K562 (cell line): ENCODE results near the gene LRRC61. TPM values are rescaled to one million over a fixed set of nuclear protein-coding genes. Genes with fewer than 3 reads are reported as not detected.

ENCODE experiments used
- BDP1 ChIP-seq: IDR thresholded peaks from 3 replicates; pipeline ENCODE4 v1.6.1; 2011; ENCODE audit not compliant: insufficient read length, insufficient read depth
- CHD1 ChIP-seq: fragments of 200-600 bp; sonication (generic); IDR thresholded peaks from one replicate; pipeline ENCODE4 v1.6.1; 2012; ENCODE audit warnings: mild to moderate bottlenecking, moderate library complexity, low read length, inconsistent platforms
- EP300 ChIP-seq: IDR thresholded peaks from 2 replicates; pipeline ENCODE4 v1.6.1; 2012; ENCODE audit warnings: low read length, improper control_type of control experiment
- HDAC1 ChIP-seq, 2 experiments: fragments of 450-650 bp; IDR thresholded peaks; 2 replicates each; pipeline ENCODE4 v1.6.1; 2016 to 2017; ENCODE audit warnings: inconsistent platforms in 1 of 2, mild to moderate bottlenecking in 1 of 2, moderate library complexity in 1 of 2
- HNRNPUL1 ChIP-seq: fragments of 200-400 bp; formaldehyde crosslinking; IDR thresholded peaks from 2 replicates; pipeline ENCODE4 v1.6.1; 2017; ENCODE audit warnings: low read length
- KLF13 ChIP-seq: fragments of 450-650 bp; IDR thresholded peaks from 2 replicates; pipeline ENCODE4 v1.6.1; 2016; ENCODE audit warnings: missing genetic modification characterization, low read depth, mild to moderate bottlenecking, missing compliant biosample characterization, moderate library complexity, borderline replicate concordance
- MAFF ChIP-seq: IDR thresholded peaks from 2 replicates; pipeline ENCODE4 v1.6.1; 2012; ENCODE audit warnings: low read length, improper control_type of control experiment
- MCM5 ChIP-seq: fragments of 450-650 bp; IDR thresholded peaks from 2 replicates; pipeline ENCODE4 v1.6.1; 2016; ENCODE audit warnings: low read depth
- MXI1 ChIP-seq: IDR thresholded peaks from 2 replicates; pipeline ENCODE4 v1.6.1; 2011; ENCODE audit warnings: low read depth, mild to moderate bottlenecking, improper control_type of control experiment, low read length
- NFE2 ChIP-seq: IDR thresholded peaks from 2 replicates; pipeline ENCODE4 v1.6.1; 2014; ENCODE audit warnings: antibody characterized with exemption, low read depth
- PHF20 ChIP-seq: fragments of 450-650 bp; IDR thresholded peaks from 2 replicates; pipeline ENCODE4 v1.6.1; 2018; ENCODE audit not compliant: partially characterized antibody
- POLR3G ChIP-seq: IDR thresholded peaks from 2 replicates; pipeline ENCODE4 v1.6.1; 2011; ENCODE audit not compliant: insufficient read length, insufficient replicate concordance; ENCODE audit errors: extremely low read depth
- PPARD ChIP-seq: fragments of 250-450 bp; sonication (Bioruptor Pico); IDR thresholded peaks from 2 replicates; pipeline ENCODE4 v1.8.0; 2022; ENCODE audit warnings: inconsistent platforms, mild to moderate bottlenecking, moderate library complexity
- RERE ChIP-seq: sonication (generic); formaldehyde crosslinking; IDR thresholded peaks from 2 replicates; pipeline ENCODE4 v1.8.0; 2023; ENCODE audit warnings: missing genetic modification reagents, mild to moderate bottlenecking, borderline replicate concordance
- SMAD1 ChIP-seq: fragments of 150-350 bp; IDR thresholded peaks from 2 replicates; pipeline ENCODE4 v1.6.1; 2014; ENCODE audit warnings: low read length, low read depth; ENCODE audit not compliant: partially characterized antibody
- STAT5A ChIP-seq: IDR thresholded peaks from 2 replicates; pipeline ENCODE4 v1.6.1; 2012; ENCODE audit warnings: low read length, inconsistent platforms, borderline replicate concordance
- THRA ChIP-seq: fragments of 450-650 bp; IDR thresholded peaks from 2 replicates; pipeline ENCODE4 v1.6.1; 2017; ENCODE audit warnings: mild to moderate bottlenecking, moderate library complexity
- XRCC5 ChIP-seq: fragments of 200-400 bp; formaldehyde crosslinking; IDR thresholded peaks from 2 replicates; pipeline ENCODE4 v1.6.1; 2017; ENCODE audit warnings: low read depth, mild to moderate bottlenecking, low read length
- ZBTB26 ChIP-seq: fragments of 450-650 bp; formaldehyde crosslinking; IDR thresholded peaks from 2 replicates; pipeline ENCODE4 v1.4.0; 2022; ENCODE audit warnings: missing genetic modification characterization
- polyA plus RNA-seq, 8 experiments: library from polyadenylated mRNA; depleted of rRNA in 4 of 8; stranded (reverse) in 5 of 8; unstranded in 3 of 8; fragments of >200 nt; fragmentation: Nextera tagmentation in 2 of 8; fragmentation: Illumina TruSeq in 1 of 8; extraction: Ambion mirVana in 2 of 8; extraction: Trizol in 1 of 8; gene quantifications; 2 replicates each; pipeline versions ENCODE4 v1.2.1 to v1.2.3, GENCODE V29; 2011 to 2014; ENCODE audit warnings: inconsistent platforms in 1 of 8, missing spikeins in 1 of 8
- total RNA-seq, 7 experiments: library from RNA; depleted of rRNA in 6 of 7; stranded (reverse); fragments of >200 nt in 6 of 7; fragmentation: Illumina TruSeq in 2 of 7; extraction: Trizol in 2 of 7; gene quantifications; 2 replicates each; pipeline versions ENCODE4 v1.2.1 to v1.2.3, GENCODE V29; 2011 to 2021; ENCODE audit warnings: low replicate concordance in 1 of 7
- TF ChIP-seq, protein P1 (sequence below): IDR thresholded peaks from 2 replicates; pipeline ENCODE4 v1.6.1; 2011; ENCODE audit not compliant: insufficient read length; ENCODE audit errors: extremely low read depth

Gene LRRC61
- total and polyA plus RNA-seq, 9 of the 15 experiments (the other 6 are each of a cell fraction or from before 2014, with no cell fraction given): 1.3 to 55.2 (median 35.2) TPM

DNA sequence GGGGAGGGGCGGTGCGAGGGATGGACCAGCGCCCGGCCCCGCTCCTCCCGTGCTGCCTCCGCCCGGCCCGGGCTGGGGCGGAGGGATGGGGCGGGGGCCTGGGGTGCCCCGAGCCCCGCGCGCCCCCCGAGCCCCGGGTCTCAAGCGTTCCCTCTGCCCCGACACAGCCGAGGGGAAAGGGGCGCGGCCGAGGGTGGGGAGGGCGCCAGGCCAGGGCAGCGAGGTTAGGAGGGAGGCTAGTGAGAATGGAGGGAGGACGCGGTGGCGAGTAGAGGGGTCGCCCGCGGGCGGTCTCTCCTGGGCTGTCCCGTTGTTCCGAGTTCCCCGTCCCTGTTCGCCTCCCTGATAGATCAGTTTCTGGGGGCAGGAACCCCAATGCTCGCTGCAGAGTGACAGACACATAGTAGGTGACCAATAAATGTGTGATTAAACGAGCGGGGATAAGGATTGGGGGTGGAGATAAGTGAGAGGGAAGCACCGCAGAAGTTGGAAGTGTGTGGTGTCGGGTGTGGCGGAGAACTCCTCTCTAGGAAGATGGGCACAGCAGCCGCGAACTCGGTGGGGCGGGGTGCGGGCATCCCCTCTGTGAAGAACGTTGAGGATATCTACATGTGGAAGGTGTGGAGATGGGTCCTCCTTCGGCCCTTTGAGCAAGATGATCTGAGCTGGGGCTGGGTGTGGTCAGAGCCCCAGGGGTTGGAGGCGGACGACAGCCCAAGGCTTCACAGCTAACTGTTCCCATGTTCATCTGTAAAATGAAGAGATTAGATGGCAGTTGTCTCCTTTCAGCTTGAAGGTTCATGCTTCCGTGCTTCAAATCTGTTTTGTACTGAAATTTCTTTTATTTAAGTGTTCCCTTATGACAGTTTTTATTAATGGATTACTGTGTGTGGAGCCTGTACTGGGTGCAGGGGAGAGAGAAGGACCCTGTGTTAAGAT lies 56.6 kb downstream of the LRRC61 start (continued):
- TF ChIP-seq THRA (no peak), EP300 (no peak), RERE (no peak), POLR3G (no peak), HDAC1 (IDR thresholded peaks at IDR 0.05) (peak in 1 of 2 experiments; percentile 60; a peak in 2 of 4 replicates), MAFF (no peak), CHD1 (peak; percentile 81), BDP1 (no peak), XRCC5 (no peak), ZBTB26 (peak; percentile 26; the same call in 1 of the 2 replicates), PHF20 (no peak), HNRNPUL1 (no peak), MCM5 (no peak), MXI1 (no peak), STAT5A (no peak), KLF13 (tag) (no peak), SMAD1 (no peak), PPARD (CRISPR knock-in tag) (no peak), NFE2 (no peak)
- TF ChIP-seq, protein P1, sequence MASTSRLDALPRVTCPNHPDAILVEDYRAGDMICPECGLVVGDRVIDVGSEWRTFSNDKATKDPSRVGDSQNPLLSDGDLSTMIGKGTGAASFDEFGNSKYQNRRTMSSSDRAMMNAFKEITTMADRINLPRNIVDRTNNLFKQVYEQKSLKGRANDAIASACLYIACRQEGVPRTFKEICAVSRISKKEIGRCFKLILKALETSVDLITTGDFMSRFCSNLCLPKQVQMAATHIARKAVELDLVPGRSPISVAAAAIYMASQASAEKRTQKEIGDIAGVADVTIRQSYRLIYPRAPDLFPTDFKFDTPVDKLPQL: no peak
